H1 (cell line): Measurements from ENCODE around the gene FRMD3. TPM values are rescaled to one million over a fixed set of nuclear protein-coding genes. Genes with fewer than 3 reads are reported as not detected.

Experiments used
- CTCF ChIA-PET: fragments of 300-600 bp; sonication (Branson Sonifier 250); formaldehyde crosslinking; loops from one replicate; lab custom pipeline; 2021; ENCODE audit not compliant: partially characterized antibody; lab: Charles Lee
- POLR2A ChIA-PET: fragments of 300-600 bp; sonication (Branson Sonifier 250); formaldehyde crosslinking; loops from one replicate; lab custom pipeline; 2021; ENCODE audit warnings: inconsistent platforms; ENCODE audit not compliant: partially characterized antibody; lab: Charles Lee
- DNase-seq, 2 experiments: peaks; one replicate each; pipeline versions ENCODE4 v3.0.0 to v3.0.0-alpha.2; 2010 to 2022; ENCODE audit warnings: low spot score in 2 of 2, low read depth in 1 of 2, mixed read lengths in 1 of 2
- FAIRE-seq: peaks from 2 replicates; lab custom pipeline; 2011; peaks lifted over from hg19 to GRCh38; lab: Jason Lieb, UNC
- H2AFZ ChIP-seq: 2 replicates; pipeline ENCODE4 v1.8.1; 2012; ENCODE audit warnings: low read length, inconsistent platforms
- H2AK5ac ChIP-seq: 2 replicates; pipeline ENCODE4 v1.6.1; 2013; ENCODE audit warnings: low read depth, low read length
- H2BK120ac ChIP-seq: replicated peaks from 2 replicates; pipeline ENCODE3; 2013; ENCODE audit warnings: low read depth, low read length, inconsistent platforms
- H2BK12ac ChIP-seq: 2 replicates; pipeline ENCODE4 v1.6.1; 2013; ENCODE audit warnings: low read depth, low read length
- H2BK15ac ChIP-seq: 2 replicates; pipeline ENCODE4 v1.6.1; 2013; ENCODE audit warnings: low read length
- H2BK20ac ChIP-seq: 2 replicates; pipeline ENCODE4 v1.6.1; 2013; ENCODE audit warnings: low read length
- H2BK5ac ChIP-seq: 2 replicates; pipeline ENCODE4 v1.6.1; 2013; ENCODE audit warnings: low read depth, low read length
- H3K14ac ChIP-seq: 2 replicates; pipeline ENCODE4 v1.6.1; 2013; ENCODE audit warnings: inconsistent platforms; ENCODE audit not compliant: insufficient read length
- H3K18ac ChIP-seq: 2 replicates; pipeline ENCODE4 v1.6.1; 2013; ENCODE audit warnings: low read length; ENCODE audit errors: extremely low read depth
- H3K23ac ChIP-seq: 2 replicates; pipeline ENCODE4 v1.6.1; 2013; ENCODE audit warnings: inconsistent platforms; ENCODE audit not compliant: insufficient read length
- H3K23me2 ChIP-seq: 2 replicates; pipeline ENCODE4 v1.6.1; 2013; ENCODE audit warnings: low read depth, low read length
- H3K27ac ChIP-seq: 2 replicates; pipeline ENCODE4 v1.6.1; 2011; ENCODE audit warnings: low read depth, low read length, inconsistent platforms
- H3K27me3 ChIP-seq, 4 experiments: replicated peaks in 1 of 4; 1 replicate in 1 of 4; 2 replicates in 3 of 4; pipeline versions ENCODE4 v1.6.1 to v1.8.1; 2011 to 2013; ENCODE audit warnings: low read length in 3 of 4, mild to moderate bottlenecking in 3 of 4, inconsistent platforms in 2 of 4, mixed read lengths in 2 of 4, moderate library complexity in 1 of 4; ENCODE audit not compliant: control insufficient read depth in 3 of 4, insufficient read depth in 3 of 4; ENCODE audit errors: extremely low read depth in 1 of 4
- H3K36me3 ChIP-seq, 4 experiments: 2 replicates each; pipeline versions ENCODE4 v1.6.1 to v1.8.1; 2011 to 2013; ENCODE audit warnings: mild to moderate bottlenecking in 4 of 4, low read length in 3 of 4, moderate library complexity in 2 of 4, control low read depth in 1 of 4, inconsistent platforms in 1 of 4; ENCODE audit not compliant: insufficient read depth in 4 of 4, control insufficient read depth in 2 of 4
- H3K4ac ChIP-seq: replicated peaks from 2 replicates; pipeline ENCODE3; 2013; ENCODE audit warnings: low read length, low read depth, mixed read lengths, inconsistent platforms; ENCODE audit not compliant: insufficient read length
- H3K4me1 ChIP-seq, 4 experiments: replicated peaks in 1 of 4; 1 replicate in 1 of 4; 2 replicates in 3 of 4; pipeline versions ENCODE4 v1.6.1 to v1.8.1; 2011 to 2013; ENCODE audit warnings: low read length in 3 of 4, inconsistent platforms in 2 of 4, mixed read lengths in 1 of 4; ENCODE audit not compliant: insufficient read depth in 4 of 4, control insufficient read depth in 3 of 4
- H3K4me2 ChIP-seq, 2 experiments: 2 replicates each; pipeline versions ENCODE4 v1.6.1 to v1.8.1; 2011 to 2013; ENCODE audit warnings: low read depth in 2 of 2, low read length in 2 of 2, control low read depth in 1 of 2, inconsistent platforms in 1 of 2, mild to moderate bottlenecking in 1 of 2; ENCODE audit not compliant: insufficient read depth in 1 of 2
- H3K4me3 ChIP-seq, 4 experiments: fragments of 200-600, 300-600 bp in 1 of 4; sonication (generic), shearing (Covaris generic), sonication (Bioruptor Twin) in 1 of 4; 2 replicates each; pipeline versions ENCODE4 v1.5.1 to v1.8.1; 2011 to 2016; ENCODE audit warnings: low read length in 4 of 4, low read depth in 3 of 4, control low read depth in 2 of 4, inconsistent platforms in 2 of 4, mild to moderate bottlenecking in 2 of 4, mixed read lengths in 1 of 4, moderate library complexity in 1 of 4; ENCODE audit not compliant: insufficient read depth in 2 of 4; ENCODE audit errors: extremely low read depth in 1 of 4
- H3K56ac ChIP-seq: replicated peaks from 2 replicates; pipeline ENCODE3; 2013; ENCODE audit warnings: low read depth, mild to moderate bottlenecking, mixed read lengths, low read length, inconsistent platforms; ENCODE audit not compliant: insufficient read length
- H3K79me1 ChIP-seq: 2 replicates; pipeline ENCODE4 v1.6.1; 2013; ENCODE audit warnings: low read depth, low read length, control low read depth
- H3K79me2 ChIP-seq, 2 experiments: 2 replicates each; pipeline versions ENCODE4 v1.6.1 to v1.8.1; 2012 to 2013; ENCODE audit warnings: low read length in 2 of 2, mild to moderate bottlenecking in 2 of 2, inconsistent platforms in 1 of 2; ENCODE audit not compliant: insufficient read depth in 2 of 2, control insufficient read depth in 1 of 2
- H3K9ac ChIP-seq, 4 experiments: replicated peaks in 1 of 4; 1 replicate in 1 of 4; 2 replicates in 3 of 4; pipeline versions ENCODE4 v1.6.1 to v1.8.1; 2011 to 2013; ENCODE audit warnings: low read depth in 3 of 4, low read length in 3 of 4, control low read depth in 2 of 4, mild to moderate bottlenecking in 2 of 4, moderate library complexity in 2 of 4, inconsistent platforms in 1 of 4; ENCODE audit errors: extremely low read depth in 1 of 4
- H3K9me3 ChIP-seq, 2 experiments: 2 replicates each; pipeline versions ENCODE4 v1.6.1 to v1.8.1; 2012 to 2013; ENCODE audit warnings: mild to moderate bottlenecking in 2 of 2, moderate library complexity in 2 of 2, control low read depth in 1 of 2, inconsistent platforms in 1 of 2, low read depth in 1 of 2, low read length in 1 of 2, mixed read lengths in 1 of 2; ENCODE audit not compliant: insufficient read depth in 2 of 2
- H4K20me1 ChIP-seq, 2 experiments: replicated peaks in 1 of 2; 2 replicates each; pipeline versions ENCODE3 to v1.8.1; 2011 to 2013; ENCODE audit warnings: inconsistent platforms in 2 of 2, low read length in 2 of 2, mild to moderate bottlenecking in 1 of 2; ENCODE audit not compliant: insufficient read depth in 2 of 2, control insufficient read depth in 1 of 2
- H4K5ac ChIP-seq: 2 replicates; pipeline ENCODE4 v1.6.1; 2013; ENCODE audit warnings: low read length, low read depth, mixed read lengths, inconsistent platforms; ENCODE audit not compliant: insufficient read length
- H4K8ac ChIP-seq: 2 replicates; pipeline ENCODE4 v1.8.0; 2013; ENCODE audit warnings: mild to moderate bottlenecking, moderate library complexity, low read length, inconsistent platforms; ENCODE audit not compliant: insufficient read depth; ENCODE audit errors: extremely low read depth
- H4K91ac ChIP-seq: replicated peaks from 2 replicates; pipeline ENCODE3; 2013; ENCODE audit warnings: low read length, mixed read lengths, inconsistent platforms; ENCODE audit not compliant: insufficient read length
- ATF3 ChIP-seq: IDR thresholded peaks from 2 replicates; pipeline ENCODE4 v1.6.1; 2011; ENCODE audit warnings: low read depth, mild to moderate bottlenecking, low read length; ENCODE audit not compliant: insufficient read depth
- CTCF ChIP-seq, 3 experiments: IDR thresholded peaks; 1 replicate in 2 of 3; 2 replicates in 1 of 3; pipeline versions ENCODE4 v1.5.1 to v1.6.1; 2011; ENCODE audit warnings: low read length in 3 of 3, mild to moderate bottlenecking in 3 of 3, inconsistent platforms in 2 of 3, low read depth in 1 of 3, moderate library complexity in 1 of 3; ENCODE audit not compliant: insufficient read depth in 1 of 3; ENCODE audit errors: control extremely low read depth in 1 of 3
- GABPA ChIP-seq: IDR thresholded peaks from 2 replicates; pipeline ENCODE4 v1.6.1; 2011; ENCODE audit warnings: mild to moderate bottlenecking, low read length, moderate library complexity, borderline replicate concordance; ENCODE audit not compliant: insufficient read depth
- RNF2 ChIP-seq: fragments of 200-900, 300-1000 bp; sonication (generic); IDR thresholded peaks from 2 replicates; pipeline ENCODE4 v1.7.1; 2016; ENCODE audit warnings: borderline replicate concordance, low read depth, mild to moderate bottlenecking, antibody characterized with exemption, low read length; ENCODE audit not compliant: poor library complexity, severe bottlenecking; ENCODE audit errors: missing control alignments
- RXRA ChIP-seq: IDR thresholded peaks from 2 replicates; pipeline ENCODE4 v1.6.1; 2011; ENCODE audit warnings: low read depth, mild to moderate bottlenecking, low read length, moderate library complexity; ENCODE audit not compliant: insufficient read depth
- SP1 ChIP-seq: IDR thresholded peaks from 2 replicates; pipeline ENCODE4 v1.6.1; 2011; ENCODE audit warnings: low read depth, low read length
- TEAD4 ChIP-seq: IDR thresholded peaks from 2 replicates; pipeline ENCODE4 v1.6.1; 2012; ENCODE audit warnings: low read depth, low read length, inconsistent platforms, mixed read lengths
- YY1 ChIP-seq: IDR thresholded peaks from 2 replicates; pipeline ENCODE4 v1.6.1; 2011; ENCODE audit warnings: low read depth, mild to moderate bottlenecking, low read length
- WGBS, 2 experiments: shearing (Covaris generic) in 1 of 2; methylation state at CpG; one replicate each; pipeline versions ENCODE4 v1.1.6 to v1.1.7; 2013 to 2015; ENCODE audit warnings: low lambda C conversion rate in 2 of 2, mixed read lengths in 2 of 2, inconsistent platforms in 1 of 2, low coverage in 1 of 2, missing lambda C conversion rate in 1 of 2; ENCODE audit not compliant: insufficient replicate concordance in 2 of 2, insufficient coverage in 1 of 2, insufficient read length in 1 of 2; ENCODE audit errors: extremely low coverage in 1 of 2, missing lambda C conversion rate in 1 of 2; 5-methylcytosine and 5-hydroxymethylcytosine counted together
- polyA plus RNA-seq, 7 experiments: library from polyadenylated mRNA; depleted of rRNA in 3 of 7; stranded (reverse) in 5 of 7; unstranded in 2 of 7; fragments of >200 nt in 5 of 7; fragments of 200-250 nt in 2 of 7; gene quantifications; 1 replicate in 5 of 7; 2 replicates in 1 of 7; 4 replicates in 1 of 7; pipeline versions ENCODE4 v1.2.1 to v1.2.3, GENCODE V29; 2011 to 2013; ENCODE audit warnings: missing spikeins in 2 of 7, mixed read lengths in 2 of 7
- total RNA-seq: library from RNA; stranded (reverse); fragmentation: NEBNext Ultra II Directional; extraction: Animal tissue kit (Norgen Biotek cat#: 25700); gene quantifications from 2 replicates; pipeline ENCODE4 v1.2.1, GENCODE V29; 2021

Gene FRMD3
- total and polyA plus RNA-seq, 2 of the 8 experiments (the other 6 are each of a cell fraction or from before 2014, with no cell fraction given), result 0.15 to 1.4 TPM

DNA sequence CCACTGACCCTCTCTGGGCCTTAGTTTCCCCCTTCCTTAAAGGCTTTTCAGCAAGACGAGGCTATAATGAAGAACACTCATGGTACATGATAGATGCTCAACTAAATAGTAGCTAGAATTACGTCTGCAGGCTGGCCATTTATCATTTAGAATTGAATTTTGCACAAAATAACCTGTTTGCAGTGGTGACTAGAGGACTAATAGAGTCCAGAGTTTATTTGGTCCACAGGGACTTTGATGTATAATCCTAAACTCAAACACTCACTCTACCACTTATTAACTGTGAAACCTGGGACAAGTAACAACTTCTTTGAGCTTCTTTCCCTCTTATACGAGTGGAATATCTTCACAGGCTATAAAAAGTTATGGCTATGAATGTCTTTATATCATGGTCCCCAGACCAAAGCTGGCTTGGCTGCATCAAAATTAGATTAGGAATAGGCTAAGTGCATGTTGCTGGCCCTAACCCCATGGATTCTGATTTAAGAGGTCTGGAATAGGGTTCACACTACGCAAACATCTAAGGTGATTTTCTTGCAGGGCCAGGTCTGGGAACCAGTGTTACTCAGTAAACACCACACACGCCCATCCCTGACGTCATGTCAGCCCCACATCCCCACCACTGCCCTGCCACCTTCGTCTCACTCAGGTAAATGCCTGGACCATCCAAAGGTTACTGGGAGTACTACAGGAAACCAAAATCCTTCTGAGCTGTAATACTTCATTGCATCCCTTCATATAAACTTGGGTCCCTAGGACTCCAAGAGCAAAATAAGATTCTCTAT is 150.6 kb downstream of the FRMD3 start:
- Histone ChIP-seq H2BK12ac (no peak overlapping the region), H3K4me1 (no peaks in the 10 kb centered on the region), H2AFZ (no peak overlapping the region), H2BK20ac (no peak overlapping the region), H4K20me1 (no peaks in the 10 kb centered on the region), H3K27me3 (no peaks in the 10 kb centered on the region), H3K4me3 (no peak overlapping the region), H3K14ac (no peak overlapping the region), H3K9me3 (0 out of 4 replicates have a peak, but pooled peaks cover 0 to 5% of the 10 kb centered on the region in 2 experiments), H2BK5ac (no peak overlapping the region), H4K5ac (no peak overlapping the region), H2BK15ac (no peak overlapping the region), H4K8ac (no peak overlapping the region), H3K79me1 (no peaks in the 10 kb centered on the region), H3K18ac (no peak overlapping the region), H3K27ac (no peak overlapping the region), H3K4ac (no peak overlapping the region), H4K91ac (no peak overlapping the region), H3K23ac (no peak overlapping the region), H3K36me3 (no peaks in the 10 kb centered on the region), H3K79me2 (no peaks in the 10 kb centered on the region), H3K56ac (no peak overlapping the region), H2AK5ac (no peak overlapping the region), H2BK120ac (no peak overlapping the region), H3K4me2 (no peak overlapping the region), H3K9ac (no peak overlapping the region), H3K23me2 (no peaks in the 10 kb centered on the region)
- ChIA-PET POLR2A (no interaction called here), CTCF (interaction anchor here (0.5 to 2.1 kb wide), 4 partner anchors 106 to 1362 kb away, joined by 3 to 7 read pairs (median 3); partner anchors contain the start of gene FRMD3)
- no peak for DNase-seq
- WGBS, 2 experiments, result 86% methylated on average over 7 of the region's 7 CpGs; no CpG with 5 or more reads in 1 of the 2 experiments
- no peak for FAIRE-seq
- no peak for TF ChIP-seq GABPA
- TF ChIP-seq SP1, result no peak
- TF ChIP-seq ATF3, result no peak
- no peak for TF ChIP-seq RNF2
- no peak for TF ChIP-seq RXRA
- TF ChIP-seq CTCF (IDR thresholded peaks at IDR 0.05; ENCODE audit: control extremely low read depth in 1 of 3, insufficient read depth in 1 of 3, low read depth in 1 of 3, low read length in 3 of 3), result no peak
- no peak for TF ChIP-seq TEAD4
- TF ChIP-seq YY1, result no peak
